ENCODE measurements around the gene ADAMTS17.
A peak's percentile ranks its signal among the peaks of the same experiment; 100 is the strongest.

ADAMTS17 gene

DNA sequence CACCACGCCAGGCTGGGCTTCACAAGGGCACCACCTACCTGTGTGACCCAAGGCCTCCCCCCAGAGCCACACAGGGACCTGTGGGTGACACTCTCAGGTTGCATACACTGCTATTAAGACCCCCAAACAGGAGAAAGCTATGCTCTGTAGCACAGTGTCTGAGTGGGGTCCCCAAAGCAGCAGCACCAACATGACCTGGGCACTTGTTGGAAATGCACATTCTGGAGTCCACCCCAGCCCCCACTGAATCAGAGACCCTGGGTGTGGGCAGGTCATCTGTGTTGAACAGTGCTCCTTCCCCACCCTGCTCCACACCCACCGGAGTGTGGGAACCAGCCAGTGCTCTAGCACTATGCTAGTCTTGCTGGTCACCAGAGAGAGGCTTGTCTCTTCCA, 76.1 kb downstream of the ADAMTS17 start:
- Histone ChIP-seq H3K27ac (ENCODE audit: low read depth, low read length) (no peak overlapping the region), H3K18ac (ENCODE audit: low read length) (no peak overlapping the region), H4K91ac (ENCODE audit: low read depth, low read length) (no peak overlapping the region), H3K36me3 (ENCODE audit: control insufficient read depth in 1 of 2, insufficient read depth in 2 of 2, low read length in 2 of 2) (no peaks in the 10 kb centered on the region), H2AFZ (ENCODE audit: insufficient read depth, low read length, poor library complexity) (no peak overlapping the region), H2BK120ac (ENCODE audit: insufficient read depth, low read length, poor library complexity) (no peak overlapping the region), H3K27me3 (ENCODE audit: insufficient read depth, low read length) (no peaks in the 10 kb centered on the region), H2AK5ac (ENCODE audit: low read length) (no peak overlapping the region), H4K8ac (ENCODE audit: low read depth, low read length) (no peak overlapping the region), H2BK12ac (ENCODE audit: low read length) (no peak overlapping the region), H3K9ac (ENCODE audit: low read length) (no peak overlapping the region), H2BK5ac (ENCODE audit: low read depth, low read length, poor library complexity) (no peak overlapping the region), H3K23ac (ENCODE audit: low read length) (no peak overlapping the region), H3K4ac (ENCODE audit: low read depth, low read length) (no peak overlapping the region), H3K9me3 (ENCODE audit: insufficient read depth, low read depth, low read length) (peaks cover 2% of the 10 kb centered on the region), H3K4me1 (ENCODE audit: control insufficient read depth in 1 of 2, insufficient read depth in 2 of 2, low read length in 2 of 2) (no peaks in the 10 kb centered on the region), H3K4me3 (ENCODE audit: low read depth, low read length) (no peak overlapping the region), H3K4me2 (ENCODE audit: low read length) (no peak overlapping the region), H3K79me1 (ENCODE audit: low read length) (no peaks in the 10 kb centered on the region), H3K79me2 (ENCODE audit: control insufficient read depth, insufficient read depth, low read length, poor library complexity) (no peaks in the 10 kb centered on the region), H3K14ac (ENCODE audit: low read length) (no peak overlapping the region), H4K12ac (ENCODE audit: low read depth, low read length) (no peak overlapping the region)
- no CpG with 5 or more reads among the region's 2 CpGs for WGBS (ENCODE audit: extremely low coverage, insufficient coverage, insufficient read length)
- DNase-seq: no peak

DNA sequence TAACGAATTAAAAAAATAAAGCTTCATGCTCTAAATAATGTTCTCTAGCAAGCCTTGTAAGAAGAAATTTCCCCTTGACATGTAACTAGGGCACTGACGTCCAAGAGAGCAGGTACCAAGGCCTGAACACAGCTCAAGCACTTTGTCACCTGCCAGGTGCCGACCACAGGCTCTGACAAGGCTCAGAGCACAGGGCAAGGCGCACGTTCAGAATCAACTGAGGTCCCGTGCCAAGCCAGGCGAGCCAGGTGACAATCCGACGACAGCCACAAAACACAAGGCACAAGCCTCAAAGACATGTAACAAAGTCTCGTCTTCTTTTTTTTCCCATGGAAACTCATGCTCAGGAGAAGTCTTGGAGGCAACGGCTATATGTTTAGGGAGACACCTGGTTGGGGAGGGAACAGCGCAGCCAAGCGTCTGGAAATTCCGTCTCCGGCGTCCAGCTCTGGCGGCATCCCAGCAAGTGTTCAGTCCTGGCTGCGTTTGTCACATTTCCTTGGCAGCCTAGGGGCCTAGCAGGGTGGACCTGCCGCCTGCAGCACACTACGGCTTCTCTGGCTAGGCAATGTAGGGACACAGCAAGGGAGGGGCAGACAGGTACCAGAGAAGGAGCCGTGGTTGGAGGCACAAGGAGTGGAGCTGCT, 76.7 kb downstream of the ADAMTS17 start:
- Histone ChIP-seq H2BK5ac (ENCODE audit: low read depth, low read length, poor library complexity) (no peak overlapping the region), H3K27ac (ENCODE audit: low read depth, low read length) (no peak overlapping the region), H3K4me3 (ENCODE audit: low read depth, low read length) (no peak overlapping the region), H3K27me3 (ENCODE audit: insufficient read depth, low read length) (no peaks in the 10 kb centered on the region), H3K79me1 (ENCODE audit: low read length) (no peaks in the 10 kb centered on the region), H4K12ac (ENCODE audit: low read depth, low read length) (no peak overlapping the region), H3K18ac (ENCODE audit: low read length) (no peak overlapping the region), H4K8ac (ENCODE audit: low read depth, low read length) (no peak overlapping the region), H2BK120ac (ENCODE audit: insufficient read depth, low read length, poor library complexity) (no peak overlapping the region), H3K14ac (ENCODE audit: low read length) (no peak overlapping the region), H3K23ac (ENCODE audit: low read length) (no peak overlapping the region), H3K4me1 (ENCODE audit: control insufficient read depth in 1 of 2, insufficient read depth in 2 of 2, low read length in 2 of 2) (no peaks in the 10 kb centered on the region), H3K36me3 (ENCODE audit: control insufficient read depth in 1 of 2, insufficient read depth in 2 of 2, low read length in 2 of 2) (no peaks in the 10 kb centered on the region), H3K9me3 (ENCODE audit: insufficient read depth, low read depth, low read length) (peaks cover 2% of the 10 kb centered on the region), H2AK5ac (ENCODE audit: low read length) (no peak overlapping the region), H2AFZ (ENCODE audit: insufficient read depth, low read length, poor library complexity) (no peak overlapping the region), H3K4me2 (ENCODE audit: low read length) (no peak overlapping the region), H2BK12ac (ENCODE audit: low read length) (no peak overlapping the region), H4K91ac (ENCODE audit: low read depth, low read length) (no peak overlapping the region), H3K9ac (ENCODE audit: low read length) (no peak overlapping the region), H3K79me2 (ENCODE audit: control insufficient read depth, insufficient read depth, low read length, poor library complexity) (no peaks in the 10 kb centered on the region), H3K4ac (ENCODE audit: low read depth, low read length) (no peak overlapping the region)
- DNase-seq: no peak
- WGBS (ENCODE audit: extremely low coverage, insufficient coverage, insufficient read length): no CpG with 5 or more reads among the region's 21 CpGs

- no peaks in the 10 kb centered on the region for H3K79me1 ChIP-seq (ENCODE audit: low read length)
- no peak overlapping the region for H3K27ac ChIP-seq (ENCODE audit: low read depth, low read length)
- peaks cover 4% of the 10 kb centered on the region for H3K9me3 ChIP-seq (ENCODE audit: insufficient read depth, low read depth, low read length)
- no peak overlapping the region for H3K14ac ChIP-seq (ENCODE audit: low read length)
- H2BK12ac ChIP-seq (ENCODE audit: low read length): no peak overlapping the region
- WGBS (ENCODE audit: extremely low coverage, insufficient coverage, insufficient read length): no CpG with 5 or more reads among the region's 14 CpGs
- no peak overlapping the region for H3K9ac ChIP-seq (ENCODE audit: low read length)
- no peak for DNase-seq
- no peaks in the 10 kb centered on the region for H3K79me2 ChIP-seq (ENCODE audit: control insufficient read depth, insufficient read depth, low read length, poor library complexity)
- no peak overlapping the region for H4K12ac ChIP-seq (ENCODE audit: low read depth, low read length)
- no peaks in the 10 kb centered on the region for H3K4me1 ChIP-seq (ENCODE audit: control insufficient read depth in 1 of 2, insufficient read depth in 2 of 2, low read length in 2 of 2)
- no peak overlapping the region for H2AK5ac ChIP-seq (ENCODE audit: low read length)
- no peak overlapping the region for H3K18ac ChIP-seq (ENCODE audit: low read length)
- H4K8ac ChIP-seq (ENCODE audit: low read depth, low read length): no peak overlapping the region
- no peak overlapping the region for H2AFZ ChIP-seq (ENCODE audit: insufficient read depth, low read length, poor library complexity)
- no peak overlapping the region for H2BK5ac ChIP-seq (ENCODE audit: low read depth, low read length, poor library complexity)
- H4K91ac ChIP-seq (ENCODE audit: low read depth, low read length): no peak overlapping the region
- H3K27me3 ChIP-seq (ENCODE audit: insufficient read depth, low read length): no peaks in the 10 kb centered on the region
- H3K4ac ChIP-seq (ENCODE audit: low read depth, low read length): no peak overlapping the region
- no peak overlapping the region for H2BK120ac ChIP-seq (ENCODE audit: insufficient read depth, low read length, poor library complexity)
- H3K23ac ChIP-seq (ENCODE audit: low read length): no peak overlapping the region
- no peaks in the 10 kb centered on the region for H3K36me3 ChIP-seq (ENCODE audit: control insufficient read depth in 1 of 2, insufficient read depth in 2 of 2, low read length in 2 of 2)
- no peak overlapping the region for H3K4me2 ChIP-seq (ENCODE audit: low read length)
- no peak overlapping the region for H3K4me3 ChIP-seq (ENCODE audit: low read depth, low read length)
Measured at GRCh38 chr15:100263721-100264455, 77.9 kb downstream of the ADAMTS17 start.

- H4K12ac ChIP-seq (ENCODE audit: low read depth, low read length): no peak overlapping the region
- DNase-seq: no peak
- H3K27me3 ChIP-seq (ENCODE audit: insufficient read depth, low read length): no peaks in the 10 kb centered on the region
- H3K4me2 ChIP-seq (ENCODE audit: low read length): no peak overlapping the region
- H4K91ac ChIP-seq (ENCODE audit: low read depth, low read length): no peak overlapping the region
- no peak overlapping the region for H2AFZ ChIP-seq (ENCODE audit: insufficient read depth, low read length, poor library complexity)
- H3K23ac ChIP-seq (ENCODE audit: low read length): no peak overlapping the region
- H3K18ac ChIP-seq (ENCODE audit: low read length): no peak overlapping the region
- no peak overlapping the region for H2BK5ac ChIP-seq (ENCODE audit: low read depth, low read length, poor library complexity)
- H3K27ac ChIP-seq (ENCODE audit: low read depth, low read length): no peak overlapping the region
- H3K79me2 ChIP-seq (ENCODE audit: control insufficient read depth, insufficient read depth, low read length, poor library complexity): no peaks in the 10 kb centered on the region
- no peaks in the 10 kb centered on the region for H3K4me1 ChIP-seq (ENCODE audit: control insufficient read depth in 1 of 2, insufficient read depth in 2 of 2, low read length in 2 of 2)
- no peak overlapping the region for H3K9ac ChIP-seq (ENCODE audit: low read length)
- no peak overlapping the region for H3K14ac ChIP-seq (ENCODE audit: low read length)
- no peaks in the 10 kb centered on the region for H3K79me1 ChIP-seq (ENCODE audit: low read length)
- WGBS (ENCODE audit: extremely low coverage, insufficient coverage, insufficient read length): no CpG with 5 or more reads among the region's 5 CpGs
- H3K4me3 ChIP-seq (ENCODE audit: low read depth, low read length): peak overlapping the region; percentile 34
- no peak overlapping the region for H2BK12ac ChIP-seq (ENCODE audit: low read length)
- no peak overlapping the region for H2AK5ac ChIP-seq (ENCODE audit: low read length)
- H4K8ac ChIP-seq (ENCODE audit: low read depth, low read length): no peak overlapping the region
- H3K36me3 ChIP-seq (ENCODE audit: control insufficient read depth in 1 of 2, insufficient read depth in 2 of 2, low read length in 2 of 2): no peaks in the 10 kb centered on the region
- H3K9me3 ChIP-seq (ENCODE audit: insufficient read depth, low read depth, low read length): peaks cover 4% of the 10 kb centered on the region
- no peak overlapping the region for H2BK120ac ChIP-seq (ENCODE audit: insufficient read depth, low read length, poor library complexity)
- no peak overlapping the region for H3K4ac ChIP-seq (ENCODE audit: low read depth, low read length)
Measured at GRCh38 chr15:100263031-100263430, 78.7 kb downstream of the ADAMTS17 start.
